Measurements from ENCODE around the gene ZBTB7A.

ZBTB7A gene

GRCh38 chr19:4066682-4067395, at the start of gene ZBTB7A:
Gene ZBTB7A (minus strand): TSS chr19:4066899. CDS start chr19:4055232, 11,667 bp downstream.
- DNase-seq: peak; percentile 76

DNA sequence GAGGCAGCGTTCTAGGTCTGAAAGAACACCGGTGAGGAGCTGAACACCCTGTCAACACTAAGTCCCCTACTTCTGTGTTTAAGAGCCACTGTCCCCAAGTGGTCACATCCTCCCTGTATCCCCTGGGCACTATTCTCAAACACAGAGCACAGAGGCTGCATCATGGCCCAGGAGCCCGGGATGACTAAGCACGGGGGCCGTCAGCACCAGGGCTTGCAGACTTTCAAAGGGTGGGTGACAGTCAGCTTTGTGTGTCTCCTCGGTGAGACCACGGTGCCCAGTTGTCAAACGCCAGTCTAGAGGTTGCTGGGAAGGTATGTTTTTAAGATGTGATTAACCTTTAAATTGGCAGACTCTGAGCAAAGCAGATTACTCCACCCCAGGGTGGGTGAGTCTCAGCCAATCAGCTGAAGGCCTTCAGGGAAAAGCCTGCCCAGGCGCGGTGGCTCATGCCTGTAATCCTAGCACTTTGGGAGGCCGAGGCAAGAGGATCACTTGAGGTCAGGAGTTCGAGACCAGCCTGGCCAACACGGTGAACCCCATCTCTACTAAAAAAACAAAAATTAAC, 49.2 kb upstream of the ZBTB7A start:
- no peak for DNase-seq

GRCh38 chr19:4115050-4115817, 48.5 kb upstream of the ZBTB7A start:
- DNase-seq: no peak

- DNase-seq: no peak
Measured at GRCh38 chr19:4114181-4114580, 47.5 kb upstream of the ZBTB7A start.

DNA sequence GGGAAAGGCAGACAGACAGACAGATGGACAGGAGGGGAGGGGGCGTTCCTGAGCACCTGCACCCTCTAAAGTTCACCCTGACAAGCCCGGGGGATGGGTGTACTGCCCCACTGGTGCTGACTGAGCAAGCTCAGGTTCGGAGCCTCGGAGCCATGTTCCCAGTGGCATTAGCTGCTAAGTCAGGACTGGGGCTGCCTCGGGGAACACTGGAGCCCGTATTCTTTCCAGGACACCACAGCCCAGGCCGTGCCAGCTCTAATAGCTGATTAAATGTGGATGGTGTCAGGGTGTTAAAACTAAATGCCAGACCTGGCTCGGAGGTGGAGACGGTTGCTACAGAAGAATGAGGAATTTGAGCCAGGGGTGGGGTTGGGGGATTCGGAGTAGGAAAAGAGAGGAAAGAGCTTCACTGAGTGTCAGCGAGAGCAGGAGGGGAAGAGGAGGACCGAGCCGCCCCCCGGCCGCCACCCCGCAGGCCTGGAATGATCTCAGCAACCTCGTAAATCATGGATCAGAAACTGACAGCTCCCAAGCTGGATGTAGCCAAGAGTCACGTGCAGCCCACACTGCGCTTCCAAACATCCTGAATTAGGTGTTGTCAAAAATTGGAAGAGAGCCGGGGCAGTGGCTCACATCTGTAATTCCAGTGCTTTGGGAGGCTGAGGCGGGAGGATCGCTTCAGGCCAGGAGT, 46.8 kb upstream of the ZBTB7A start:
- DNase-seq: no peak

GRCh38 chr19:4112367-4112766, 45.7 kb upstream of the ZBTB7A start:
- no peak for DNase-seq

GRCh38 chr19:4109626-4109945, 42.9 kb upstream of the ZBTB7A start:
- no peak for DNase-seq

DNA sequence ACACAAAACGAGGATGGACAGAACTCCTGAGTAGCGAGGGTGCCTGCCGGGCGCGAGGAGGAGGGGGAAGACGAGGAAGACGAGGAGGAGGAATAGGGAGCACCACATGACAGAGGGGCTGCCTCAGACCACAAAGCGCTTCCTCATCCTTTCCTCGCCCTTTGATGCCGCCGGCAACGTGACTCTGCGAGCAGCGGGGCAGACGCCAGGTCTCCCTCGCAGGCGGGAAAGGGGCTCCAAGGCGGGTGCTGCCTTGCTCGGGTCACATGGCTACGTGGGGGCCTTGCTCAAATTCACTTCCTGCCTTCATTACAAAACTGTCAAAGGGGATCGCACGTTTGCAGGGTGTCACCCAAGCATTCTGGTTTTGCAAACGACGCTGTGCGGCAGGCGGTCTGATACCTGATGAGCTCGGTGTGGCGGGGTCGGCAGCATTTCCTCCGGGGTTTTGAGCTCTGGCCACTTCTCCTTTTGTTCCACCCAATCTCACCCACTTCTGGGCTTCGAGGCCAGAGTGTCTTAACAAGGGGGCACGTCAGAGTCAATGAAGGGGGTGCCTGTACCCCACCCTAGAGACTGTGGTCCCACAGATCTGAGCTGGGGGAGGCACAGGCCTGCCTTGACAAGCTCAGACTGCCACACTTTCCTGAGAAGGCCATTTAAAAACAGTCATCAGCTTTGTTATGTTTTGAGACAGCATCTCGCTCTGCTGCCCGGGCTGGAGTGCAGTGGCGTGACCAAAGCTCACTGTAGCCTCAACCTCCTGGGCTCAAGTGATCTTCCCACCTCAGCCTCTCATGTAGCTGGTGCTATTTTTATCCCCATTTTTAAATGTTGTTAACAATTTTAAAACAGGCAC, 42.3 kb upstream of the ZBTB7A start:
- DNase-seq: peak; percentile 73

GRCh38 chr19:4103080-4103433, 36.4 kb upstream of the ZBTB7A start:
- no peak for DNase-seq

GRCh38 chr19:4102339-4103079, 35.8 kb upstream of the ZBTB7A start:
- no peak for DNase-seq

- DNase-seq: no peak
Measured at GRCh38 chr19:4101496-4101770, 34.7 kb upstream of the ZBTB7A start.

DNA sequence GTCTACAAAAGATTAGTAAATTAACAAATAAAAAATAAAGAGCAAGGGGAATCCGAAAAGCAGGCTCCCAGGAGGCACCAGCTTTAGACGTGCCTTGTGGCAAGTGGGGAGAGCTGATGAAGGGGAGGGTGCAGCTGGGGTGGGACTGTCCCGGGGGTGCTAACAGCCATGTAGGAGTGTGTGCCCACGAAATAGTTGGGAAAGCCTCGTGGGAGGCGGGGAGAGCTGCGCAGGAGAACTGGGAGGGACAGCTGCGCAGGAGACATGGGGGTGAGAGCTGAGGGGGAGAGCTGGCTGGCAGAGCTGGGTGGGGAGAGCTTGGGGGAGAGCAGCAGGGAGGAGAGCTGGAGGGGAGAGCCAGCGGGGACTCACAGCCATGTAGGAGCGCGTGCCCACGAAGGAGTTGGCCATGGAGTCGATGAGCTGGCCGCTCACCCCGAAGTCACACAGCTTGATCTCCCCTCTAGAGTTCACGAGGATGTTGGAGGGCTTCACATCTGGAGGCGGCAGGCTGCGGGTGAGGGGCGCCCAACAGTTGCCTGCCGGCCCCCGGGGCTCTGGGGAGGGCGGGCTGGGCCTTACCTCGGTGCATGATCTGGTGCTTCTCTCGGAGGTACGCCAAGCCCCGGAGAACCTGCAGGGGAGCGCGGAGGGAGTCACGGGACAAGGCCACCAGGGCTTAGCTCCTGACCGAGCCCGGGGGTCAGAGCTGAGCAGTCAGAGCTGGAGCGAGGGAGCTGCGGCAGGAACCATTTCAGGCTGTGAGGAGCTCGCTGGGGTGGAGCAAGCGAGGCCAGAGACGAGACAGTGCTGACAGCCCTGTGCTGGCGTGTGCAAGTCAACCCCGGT, 34.2 kb upstream of the ZBTB7A start:
- no peak for DNase-seq

DNA sequence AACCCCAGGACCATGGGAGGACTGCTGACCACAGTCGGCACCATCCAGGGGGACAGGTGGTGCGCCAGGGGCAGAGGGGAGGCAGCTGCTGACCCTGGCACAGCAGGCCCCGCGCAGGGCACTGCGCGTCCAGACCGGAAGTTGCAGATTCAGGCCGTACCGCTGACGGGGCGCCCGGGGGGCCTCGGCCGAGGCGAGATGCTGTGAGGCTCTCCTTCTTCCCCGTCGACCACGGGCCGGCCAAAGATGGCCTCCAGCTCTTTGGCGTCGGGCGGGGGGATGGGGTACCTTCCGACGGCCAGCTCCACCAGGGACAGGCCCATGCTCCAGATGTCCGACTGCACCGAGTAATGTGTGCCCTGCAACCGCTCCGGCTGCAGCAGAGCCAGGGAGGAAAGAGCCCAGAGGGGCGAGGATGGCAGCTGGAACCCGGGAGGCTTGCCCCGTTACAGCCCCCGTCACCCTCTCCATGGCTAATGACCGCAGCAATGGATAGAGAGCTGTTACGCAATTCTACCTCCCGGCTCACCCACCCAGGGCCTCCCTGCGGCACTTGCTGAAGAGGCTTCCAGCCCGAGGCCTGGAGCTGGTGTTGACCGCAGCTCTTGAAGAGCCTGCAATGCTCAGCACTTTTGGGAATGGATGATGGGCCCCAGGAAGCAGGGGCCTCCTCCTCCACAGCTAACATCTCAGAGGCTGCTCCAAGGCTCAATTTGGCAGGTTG, 32.5 kb upstream of the ZBTB7A start:
- DNase-seq: no peak

DNA sequence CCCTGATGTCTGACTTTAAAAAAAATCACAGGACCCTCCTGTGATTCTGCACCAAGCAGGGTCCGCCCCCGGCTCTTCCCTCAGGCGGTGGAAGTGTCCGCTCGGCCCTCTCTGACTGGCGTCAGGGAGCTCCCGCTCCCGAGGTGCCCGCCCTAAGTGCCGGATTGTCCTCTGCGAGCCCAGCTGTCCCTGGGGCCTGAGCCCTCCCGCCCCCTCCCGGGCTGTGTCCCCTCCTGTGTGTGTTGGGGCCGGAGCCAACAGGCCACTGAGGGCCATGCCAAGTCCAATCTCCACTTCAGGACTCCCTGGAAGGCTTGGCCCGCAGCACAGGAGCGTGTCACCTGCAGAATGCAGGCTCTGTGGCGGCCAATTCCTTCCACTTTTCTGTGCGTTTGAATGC, 31.8 kb upstream of the ZBTB7A start:
- no peak for DNase-seq

DNA sequence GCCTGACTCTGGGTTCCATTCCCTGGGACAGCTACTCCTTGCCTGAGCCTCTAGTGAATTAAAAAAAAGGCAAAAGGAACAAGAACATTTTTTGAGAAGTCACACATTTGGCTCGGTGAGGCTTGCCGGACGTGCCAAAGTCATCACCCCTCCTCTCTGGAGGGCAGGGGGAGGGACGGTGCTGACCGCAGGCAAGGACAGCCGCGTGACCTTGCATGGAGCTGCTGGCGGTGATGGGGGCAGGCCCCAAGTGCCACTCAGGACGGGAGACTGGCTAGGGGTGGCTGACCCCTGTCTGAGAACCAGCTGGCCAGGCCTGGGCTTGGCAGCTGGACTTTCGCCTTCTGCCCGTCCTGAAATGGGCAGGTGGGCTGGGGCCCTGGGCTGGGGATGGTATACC, 30.8 kb upstream of the ZBTB7A start:
- DNase-seq: no peak

- DNase-seq: no peak
Measured at GRCh38 chr19:4096049-4096892, 29.6 kb upstream of the ZBTB7A start.

DNA sequence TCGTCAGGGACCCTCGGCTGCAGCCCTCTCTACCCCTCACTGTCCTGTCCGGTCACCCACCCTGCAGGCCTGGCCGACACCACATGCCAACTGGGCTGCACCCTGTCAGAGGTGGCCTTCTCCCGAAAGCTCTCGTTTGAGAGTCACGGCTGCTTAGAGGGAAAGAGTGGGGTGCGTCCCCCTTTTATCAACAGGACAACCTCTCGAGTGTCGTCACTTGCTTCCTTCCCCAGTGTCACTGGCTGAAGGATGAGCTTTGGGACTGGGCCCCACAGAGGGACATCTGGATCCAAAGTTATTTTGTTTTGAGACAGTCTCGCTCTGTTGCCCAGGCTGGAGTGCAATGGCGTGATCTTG, 28.8 kb upstream of the ZBTB7A start:
- DNase-seq: no peak

GRCh38 chr19:4094761-4095487, 28.2 kb upstream of the ZBTB7A start:
- no peak for DNase-seq

- DNase-seq: no peak
Measured at GRCh38 chr19:4094291-4094690, 27.6 kb upstream of the ZBTB7A start.

Data from GDM1 (cell line).